Measurements from ENCODE around the gene BIK.

BIK gene, protein sequence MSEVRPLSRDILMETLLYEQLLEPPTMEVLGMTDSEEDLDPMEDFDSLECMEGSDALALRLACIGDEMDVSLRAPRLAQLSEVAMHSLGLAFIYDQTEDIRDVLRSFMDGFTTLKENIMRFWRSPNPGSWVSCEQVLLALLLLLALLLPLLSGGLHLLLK

DNA sequence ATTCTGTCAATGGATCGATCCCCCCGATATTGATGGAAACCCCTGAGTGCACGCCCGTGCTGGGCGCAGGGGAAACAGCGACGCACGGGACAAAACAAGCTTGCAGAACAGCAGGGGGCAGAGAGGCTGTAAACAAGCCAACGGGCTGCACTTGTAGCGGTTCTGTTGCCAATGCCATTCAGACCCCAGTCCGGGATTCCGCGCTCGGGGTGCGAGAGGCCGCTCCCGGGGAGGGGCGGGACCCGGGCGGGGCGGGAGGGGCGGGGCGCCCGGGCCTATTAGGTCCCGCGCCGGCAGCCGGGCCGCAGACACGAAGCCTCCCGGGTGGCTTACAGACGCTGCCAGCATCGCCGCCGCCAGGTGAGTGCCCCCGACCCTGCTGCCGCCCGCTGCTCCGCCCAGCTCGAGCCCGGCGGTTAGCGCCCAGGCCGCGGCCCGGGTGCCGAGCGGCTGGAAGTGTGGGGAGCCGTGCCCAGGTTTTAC is at the start of gene BIK:
Gene BIK, plus strand, starts transcription at position 307 of the 483 bp plus-strand sequence. CDS start 13,273 bp downstream, outside the sequence.
- no peak within 1 kb of the TSS for H3K27ac ChIP-seq
- DNase-seq (ENCODE audit: low read depth, low spot score), result no peak

- no peak for DNase-seq (ENCODE audit: low read depth, low spot score)
- no peak overlapping the region for H3K27ac ChIP-seq
Observed at GRCh38 chr22:43066134-43066533, 44.4 kb upstream of the BIK start.

GRCh38 chr22:43066844-43067385 is 43.6 kb upstream of the BIK start:
- H3K27ac ChIP-seq, result peak overlapping the region; percentile 69
- DNase-seq (ENCODE audit: low read depth, low spot score), result no peak

DNA sequence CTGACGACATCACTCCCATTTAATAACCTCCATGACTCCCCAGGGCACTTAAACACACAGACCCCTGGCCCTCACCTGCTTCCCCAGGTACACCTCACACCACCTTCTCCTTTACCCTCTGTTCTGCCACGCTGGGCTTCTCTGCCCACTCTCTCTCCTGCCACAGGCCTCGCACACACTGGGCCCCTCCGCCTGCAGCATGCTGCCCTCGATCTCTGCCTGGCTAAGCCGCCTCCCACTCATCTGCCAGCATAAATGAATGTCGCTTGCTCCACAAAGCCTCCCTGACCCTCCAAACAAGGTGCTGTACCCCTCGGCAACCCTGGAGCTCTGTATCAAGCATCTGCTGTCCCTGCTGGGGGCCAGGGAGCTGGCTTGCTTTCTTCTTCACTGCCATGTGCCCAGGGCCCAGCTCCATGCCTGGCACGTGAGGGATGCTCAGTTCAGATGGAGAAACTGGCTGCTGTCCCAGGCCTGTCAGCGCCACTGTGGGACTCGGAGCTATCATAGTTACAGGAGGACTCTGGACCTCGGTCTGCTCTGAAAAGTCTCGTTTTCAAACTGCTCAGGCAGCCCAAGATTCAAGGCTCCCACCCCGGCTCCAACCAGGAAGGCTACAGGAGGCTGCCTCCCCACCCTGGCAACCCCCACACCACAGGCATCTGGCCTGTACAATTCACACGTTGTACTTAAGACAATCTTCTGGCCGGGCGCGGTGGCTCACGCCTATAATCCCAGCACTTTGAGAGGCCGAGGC is 33.3 kb upstream of the BIK start:
- DNase-seq (ENCODE audit: low read depth, low spot score), result no peak
- H3K27ac ChIP-seq, result no peak overlapping the region

DNA sequence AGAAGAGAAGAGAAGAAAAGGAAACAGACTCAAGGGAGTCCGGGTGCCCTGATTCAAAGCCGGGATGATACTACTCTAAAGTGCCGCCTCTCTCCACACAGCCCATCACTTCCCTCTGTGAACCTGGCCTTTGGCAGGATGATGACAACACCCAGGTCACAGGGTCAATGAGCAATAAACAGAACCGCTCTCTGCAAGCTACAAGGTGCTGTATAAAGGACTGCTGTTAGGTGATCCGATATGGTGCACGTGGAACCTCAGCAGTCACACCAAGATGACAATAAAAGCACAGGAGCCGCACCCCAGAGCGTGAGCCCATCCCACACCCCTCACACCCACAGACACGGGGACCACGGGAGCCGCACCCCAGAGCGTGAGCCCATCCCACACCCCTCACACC is 32.0 kb upstream of the BIK start:
- H3K27ac ChIP-seq, result no peak overlapping the region
- DNase-seq (ENCODE audit: low read depth, low spot score), result no peak

DNA sequence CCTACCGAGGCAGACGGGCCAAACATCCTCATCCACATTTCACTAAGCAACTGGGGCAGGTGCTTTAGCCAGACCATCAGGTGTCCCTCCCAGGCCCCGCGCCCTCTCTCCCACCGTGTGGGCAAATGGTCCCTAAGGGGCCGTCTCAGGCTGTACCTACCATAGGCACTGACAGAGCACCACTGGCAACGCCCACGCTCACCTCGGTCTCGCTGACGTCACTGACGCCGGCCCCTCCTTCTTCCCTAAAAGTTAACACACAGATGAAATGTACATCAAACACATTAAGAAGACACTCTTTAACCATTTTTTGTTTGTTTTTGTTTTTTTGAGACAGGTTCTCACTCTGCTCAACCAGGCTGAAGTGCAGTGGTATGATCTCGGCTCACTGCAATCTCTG is 30.8 kb upstream of the BIK start:
- no peak for DNase-seq (ENCODE audit: low read depth, low spot score)
- H3K27ac ChIP-seq, result no peak overlapping the region

DNA sequence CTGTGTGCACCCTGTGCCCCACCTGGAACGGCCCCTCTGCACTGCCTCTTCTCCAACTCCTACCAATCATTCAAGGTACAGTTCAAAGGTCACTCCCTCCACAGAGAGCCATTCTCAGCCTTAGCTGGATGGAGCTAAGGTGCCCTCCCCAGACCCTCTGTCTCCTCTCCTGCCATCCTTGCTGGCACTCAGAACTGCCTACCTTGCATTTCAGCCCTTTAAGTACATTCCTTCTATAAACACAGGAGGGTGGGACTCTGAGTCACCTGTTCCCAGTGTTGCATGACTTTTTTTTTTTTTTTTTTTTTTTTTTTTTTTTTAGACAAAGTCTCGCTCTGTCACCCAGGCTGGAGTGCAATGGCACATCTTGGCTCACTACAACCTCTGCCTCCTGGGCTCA is 29.9 kb upstream of the BIK start:
- no peak for DNase-seq (ENCODE audit: low read depth, low spot score)
- H3K27ac ChIP-seq, result no peak overlapping the region

GRCh38 chr22:43081968-43082367 is 28.6 kb upstream of the BIK start:
- no peak for DNase-seq (ENCODE audit: low read depth, low spot score)

DNA sequence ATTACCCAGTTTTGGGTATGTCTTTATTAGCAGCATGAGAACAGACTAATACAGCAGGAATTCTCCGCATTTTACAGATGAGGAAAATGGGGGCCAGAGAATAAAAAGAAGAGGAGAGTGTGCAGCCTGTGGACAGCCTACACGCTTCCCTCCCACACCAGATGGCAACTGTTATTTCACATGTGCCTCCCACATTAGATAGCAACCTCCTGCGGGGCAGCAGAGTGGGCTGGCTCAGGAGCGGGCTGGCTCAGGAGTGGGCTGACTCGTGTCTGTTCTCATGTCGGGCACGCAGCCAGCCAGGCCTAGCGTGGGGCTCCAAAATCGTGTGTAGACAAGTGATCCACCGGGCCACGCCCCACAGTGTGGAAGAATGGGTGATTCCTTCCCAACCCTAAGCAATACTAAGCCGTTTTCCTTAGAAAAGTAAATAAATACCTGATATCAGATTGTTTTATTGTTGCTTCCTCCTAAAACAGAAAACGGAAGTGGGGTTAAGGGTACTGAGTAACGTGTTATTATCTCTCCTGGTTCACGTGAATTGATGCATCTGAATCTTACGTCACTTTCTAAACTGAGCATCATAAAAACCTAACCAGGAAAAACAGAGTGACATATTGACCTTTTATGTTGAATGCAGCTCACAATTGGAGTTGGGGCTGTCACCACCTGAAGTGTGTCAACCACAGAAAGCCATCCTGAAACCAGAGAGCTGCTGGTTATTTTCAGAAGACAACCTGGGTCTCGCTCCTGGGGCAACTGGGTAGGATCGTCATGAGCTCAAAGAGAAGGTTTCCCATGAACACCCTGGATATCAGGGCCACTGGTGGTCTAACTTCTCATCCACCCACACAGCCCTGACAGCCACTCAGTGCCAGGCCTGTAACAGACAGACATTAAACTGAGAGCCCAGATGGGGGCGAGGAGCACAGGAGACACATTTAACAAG is 24.6 kb upstream of the BIK start:
- no peak overlapping the region for H3K27ac ChIP-seq
- DNase-seq (ENCODE audit: low read depth, low spot score), result no peak

More at GRCh38 chr22:43081968-43082367, 28.6 kb upstream of the BIK start:
- H3K27ac ChIP-seq, result no peak overlapping the region

- no peak for DNase-seq (ENCODE audit: low read depth, low spot score)
Observed at GRCh38 chr22:43088627-43088983, 21.9 kb upstream of the BIK start.

DNA sequence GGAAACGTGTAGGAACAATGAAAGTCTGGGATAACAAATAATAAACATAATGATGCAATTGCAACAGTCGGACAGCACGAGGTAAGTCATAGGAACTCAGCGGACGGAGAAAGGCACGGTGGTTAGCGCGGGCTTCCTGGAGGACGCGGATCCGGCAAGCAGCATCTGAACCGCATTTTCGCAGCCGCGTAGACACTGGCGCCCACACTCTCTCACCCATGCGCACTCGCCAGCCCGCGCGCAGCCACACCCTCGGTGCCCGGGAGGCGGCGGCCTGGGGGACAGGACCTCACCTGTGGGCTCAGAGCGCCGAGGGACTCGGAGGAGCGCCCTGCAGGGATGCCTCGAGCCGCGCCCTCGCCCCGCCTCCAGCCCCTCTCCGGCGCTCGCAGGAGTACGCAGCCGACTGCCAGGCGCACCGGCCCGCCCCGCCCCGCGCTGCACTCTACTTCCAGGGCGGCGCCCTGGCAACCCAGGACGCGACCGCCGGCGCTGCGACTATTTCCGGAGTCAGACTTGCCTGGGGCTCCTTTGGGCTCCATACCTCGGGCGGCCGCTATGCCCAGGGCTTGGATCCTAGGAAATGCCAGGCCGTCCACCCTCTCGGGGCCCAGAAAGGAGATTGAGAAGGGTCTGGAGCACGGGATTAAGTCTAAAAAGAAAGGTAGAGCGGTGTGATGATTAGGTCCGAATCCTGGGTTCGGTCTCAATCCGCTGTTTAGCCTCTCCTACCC is 21.4 kb upstream of the BIK start, which contains the start of gene TTLL1:
Gene TTLL1, minus strand, starts transcription at position 408 of the 734 bp plus-strand sequence. CDS start 13,805 bp downstream, outside the sequence.
- no peak for DNase-seq (ENCODE audit: low read depth, low spot score)
- peak within 1 kb of the TSS; percentile 54 for H3K27ac ChIP-seq

More at GRCh38 chr22:43088627-43088983, 21.9 kb upstream of the BIK start:
- peak overlapping the region; percentile 54 for H3K27ac ChIP-seq

- peak overlapping the region; percentile 54 for H3K27ac ChIP-seq
- peak; percentile 66 for DNase-seq (ENCODE audit: low read depth, low spot score)
Observed at GRCh38 chr22:43090130-43090789, 20.3 kb upstream of the BIK start.

DNA sequence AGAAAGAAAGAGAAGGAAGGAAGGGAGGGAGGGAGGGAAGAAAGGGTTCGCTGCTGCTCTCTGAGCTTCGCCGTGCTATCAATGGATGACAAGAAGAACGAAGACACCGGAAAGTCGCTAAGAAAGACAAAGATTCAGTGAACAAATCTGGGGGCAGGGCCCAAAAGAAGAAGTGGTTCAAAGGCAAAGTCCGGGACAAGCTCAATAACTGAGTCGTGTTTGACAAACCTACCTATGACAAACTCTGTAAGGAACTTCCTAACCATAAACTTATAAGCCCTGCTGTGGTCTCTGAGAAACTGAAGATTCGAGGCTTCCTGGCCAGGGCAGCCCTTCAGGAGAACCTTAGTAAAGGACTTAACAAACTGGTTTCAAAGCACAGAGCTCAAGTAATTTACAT is 18.5 kb upstream of the BIK start:
- no peak overlapping the region for H3K27ac ChIP-seq
- no peak for DNase-seq (ENCODE audit: low read depth, low spot score)

GRCh38 chr22:43094085-43094484 is 16.5 kb upstream of the BIK start:
- DNase-seq (ENCODE audit: low read depth, low spot score), result peak; percentile 61
- no peak overlapping the region for H3K27ac ChIP-seq

DNA sequence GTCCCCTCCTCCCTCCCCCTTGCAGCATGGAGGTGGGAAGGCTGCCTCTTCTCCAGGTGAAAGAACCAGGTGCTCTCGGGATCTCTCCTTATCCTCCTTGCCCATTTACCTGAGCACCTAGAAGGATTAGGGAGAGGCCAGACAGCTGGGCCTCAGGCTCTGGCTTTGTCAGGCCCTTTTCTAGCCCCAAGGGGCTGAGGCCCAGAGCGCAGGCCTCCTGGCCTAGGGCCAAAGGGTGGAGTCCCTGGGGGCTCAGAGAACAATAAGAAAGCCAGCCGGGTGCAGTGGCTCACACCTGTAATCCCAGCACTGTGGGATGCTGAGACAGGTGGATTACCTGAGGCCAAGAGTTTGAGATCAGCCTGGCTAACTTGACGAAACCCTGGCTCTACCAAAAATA is 16.0 kb upstream of the BIK start:
- DNase-seq (ENCODE audit: low read depth, low spot score), result no peak
- no peak overlapping the region for H3K27ac ChIP-seq

GRCh38 chr22:43096420-43096819 is 14.1 kb upstream of the BIK start:
- H3K27ac ChIP-seq, result no peak overlapping the region
- DNase-seq (ENCODE audit: low read depth, low spot score), result no peak

DNA sequence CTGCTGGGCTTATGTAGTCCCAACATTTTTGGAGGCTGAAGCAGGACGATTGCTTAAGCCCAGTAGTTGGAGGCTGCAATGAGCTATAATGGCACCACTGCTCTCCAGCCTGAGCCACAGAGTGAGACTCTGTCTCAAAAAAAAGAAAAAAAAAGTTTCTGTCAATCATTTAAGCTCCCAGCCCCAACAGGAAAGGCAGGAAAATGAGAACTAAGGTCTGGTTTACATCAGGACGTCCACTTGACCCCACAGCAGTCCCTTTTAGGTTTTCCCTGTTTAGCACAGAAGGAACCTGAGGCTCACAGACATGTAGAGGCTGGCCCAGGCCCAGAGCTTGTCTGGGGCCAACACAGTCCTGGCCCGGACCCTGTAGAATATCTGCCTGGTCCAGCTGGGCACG is 12.2 kb upstream of the BIK start:
- no peak for DNase-seq (ENCODE audit: low read depth, low spot score)
- H3K27ac ChIP-seq, result no peak overlapping the region

- no peak for DNase-seq (ENCODE audit: low read depth, low spot score)
Observed at GRCh38 chr22:43099095-43099494, 11.5 kb upstream of the BIK start.

GRCh38 chr22:43100225-43100624 is 10.3 kb upstream of the BIK start:
- peak overlapping the region; percentile 8 for H3K27ac ChIP-seq
- peak; percentile 46 for DNase-seq (ENCODE audit: low read depth, low spot score)

More at GRCh38 chr22:43099095-43099494, 11.5 kb upstream of the BIK start:
- no peak overlapping the region for H3K27ac ChIP-seq
